ENCODE data around the gene CDC6. TPM values are rescaled to one million over a fixed set of nuclear protein-coding genes. Genes with fewer than 3 reads are reported as not detected.

Gene CDC6
- total RNA-seq, 1 experiment from 2014 or later = 31.1 TPM

DNA sequence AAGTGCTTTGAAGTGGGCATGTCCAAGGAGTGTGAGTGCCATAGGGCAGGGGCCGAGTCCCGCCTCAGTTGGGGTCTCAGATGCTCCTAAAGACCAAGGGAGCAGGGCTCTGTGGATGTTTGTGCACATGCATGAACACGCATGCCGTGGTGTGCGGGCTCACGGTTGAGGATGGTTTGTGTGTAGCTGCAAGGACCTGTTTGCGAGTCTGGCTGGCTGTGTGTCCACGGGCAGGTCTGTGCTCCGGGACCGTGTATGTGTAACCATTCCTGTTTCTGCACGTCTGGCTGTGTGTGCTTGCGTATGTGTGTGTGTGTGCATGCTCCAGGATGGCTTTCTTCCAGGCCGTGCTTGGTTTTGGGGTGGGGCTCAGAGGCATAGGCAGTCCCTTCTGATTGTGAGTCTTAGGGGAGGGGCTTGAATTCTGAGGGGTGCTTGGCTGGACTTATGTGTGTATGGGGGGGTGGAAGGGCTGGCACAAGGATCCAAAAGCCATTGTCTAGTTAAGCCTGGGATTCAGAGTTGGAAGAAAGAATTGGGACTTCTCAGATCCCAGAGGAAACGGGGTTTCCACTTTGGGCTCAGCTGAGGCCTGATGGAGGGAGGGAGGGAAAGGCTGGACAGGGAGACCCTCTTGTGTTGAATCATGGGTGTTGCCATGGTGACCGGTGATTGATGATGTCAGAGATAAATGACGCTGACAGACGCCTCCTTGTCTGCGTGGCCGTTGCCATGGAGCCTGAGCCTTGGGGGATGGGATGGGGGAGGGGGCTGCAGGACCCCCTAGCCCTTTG lies 62.4 kb downstream of the CDC6 start:
- DNase-seq = no peak
- H3K36me3 ChIP-seq = peaks cover 56% of the 10 kb centered on the region
- no peaks in the 10 kb centered on the region for H3K9me3 ChIP-seq
- no peaks in the 10 kb centered on the region for H3K27me3 ChIP-seq
- no peak overlapping the region for H3K4me3 ChIP-seq

- no peak for DNase-seq
- H3K27me3 ChIP-seq = no peaks in the 10 kb centered on the region
- no peaks in the 10 kb centered on the region for H3K9me3 ChIP-seq
- H3K4me3 ChIP-seq = no peak overlapping the region
- H3K36me3 ChIP-seq = peaks cover 63% of the 10 kb centered on the region
Measured at GRCh38 chr17:40350689-40351358, 63.1 kb downstream of the CDC6 start.

DNA sequence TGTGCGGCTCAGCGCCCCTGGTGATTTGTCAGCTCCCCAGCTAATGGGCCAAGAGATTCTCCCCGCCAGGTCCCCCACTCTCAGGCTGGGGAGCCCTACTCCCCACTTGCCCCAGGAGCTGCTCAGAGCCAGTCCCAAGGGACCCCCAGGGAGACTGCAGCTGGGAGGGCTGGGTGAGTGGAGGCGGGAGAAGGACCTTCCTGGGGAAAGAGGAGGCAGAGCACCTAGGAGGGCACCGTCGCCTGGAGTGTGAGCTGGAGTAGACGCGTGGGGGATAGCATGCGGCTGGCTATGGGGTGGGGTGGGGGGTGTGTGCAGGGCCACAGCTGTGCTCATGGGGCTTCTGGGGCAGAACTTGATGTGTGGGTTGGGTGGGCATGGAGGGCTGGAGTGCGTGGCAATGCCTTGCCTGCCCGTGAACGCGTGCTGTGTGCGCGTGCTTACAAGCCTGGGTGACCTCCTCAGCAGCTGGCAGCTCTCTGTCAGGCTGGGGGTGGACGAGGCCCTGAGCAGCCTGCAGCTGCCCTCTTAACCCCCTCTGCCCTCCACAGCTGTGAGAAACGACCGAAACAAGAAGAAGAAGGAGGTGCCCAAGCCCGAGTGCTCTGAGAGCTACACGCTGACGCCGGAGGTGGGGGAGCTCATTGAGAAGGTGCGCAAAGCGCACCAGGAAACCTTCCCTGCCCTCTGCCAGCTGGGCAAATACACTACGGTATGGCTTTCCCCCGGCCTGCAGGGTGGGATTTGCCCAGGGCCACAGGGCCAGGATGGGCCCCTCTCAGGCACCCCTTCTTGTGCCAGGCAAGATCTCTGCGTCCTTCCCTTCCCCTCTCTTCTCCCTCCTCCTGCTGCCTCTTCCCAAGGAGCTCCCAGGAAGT lies 63.9 kb downstream of the CDC6 start:
- Histone ChIP-seq H3K36me3 (peaks cover 66% of the 10 kb centered on the region), H3K9me3 (no peaks in the 10 kb centered on the region), H3K4me3 (no peak overlapping the region), H3K27me3 (no peaks in the 10 kb centered on the region)
- DNase-seq = no peak

DNA sequence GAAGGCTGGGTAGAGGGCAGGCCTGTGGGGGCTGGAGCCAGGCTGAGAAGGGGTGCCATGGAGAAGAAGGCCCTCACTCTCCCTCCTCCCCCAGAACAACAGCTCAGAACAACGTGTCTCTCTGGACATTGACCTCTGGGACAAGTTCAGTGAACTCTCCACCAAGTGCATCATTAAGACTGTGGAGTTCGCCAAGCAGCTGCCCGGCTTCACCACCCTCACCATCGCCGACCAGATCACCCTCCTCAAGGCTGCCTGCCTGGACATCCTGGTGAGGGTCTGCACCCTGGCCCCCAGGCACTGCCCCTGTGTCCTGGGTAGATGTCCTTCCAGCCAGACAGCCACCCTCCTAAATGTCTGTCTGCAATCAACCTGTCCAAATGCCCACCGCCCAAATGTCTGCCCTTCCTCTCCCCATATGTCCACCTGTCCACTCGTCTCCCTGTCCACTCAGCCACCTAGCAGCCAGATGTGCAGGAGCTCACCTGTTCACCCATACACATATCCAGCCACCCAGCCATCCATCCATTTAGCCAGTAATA lies 64.6 kb downstream of the CDC6 start:
- Histone ChIP-seq H3K9me3 (no peaks in the 10 kb centered on the region), H3K36me3 (peaks cover 66% of the 10 kb centered on the region), H3K27me3 (no peaks in the 10 kb centered on the region), H3K4me3 (no peak overlapping the region)
- no peak for DNase-seq

- no peaks in the 10 kb centered on the region for H3K27me3 ChIP-seq
- no peaks in the 10 kb centered on the region for H3K9me3 ChIP-seq
- DNase-seq = no peak
- H3K36me3 ChIP-seq = peaks cover 66% of the 10 kb centered on the region
- no peak overlapping the region for H3K4me3 ChIP-seq
Measured at GRCh38 chr17:40352779-40353394, 65.2 kb downstream of the CDC6 start.

Other genes with a start within 250 kb of the CDC6 start
- gene MED24, start 233.5 kb upstream of the CDC6 start, total RNA-seq (2014; rRNA removed; shearing (Covaris generic); ENCODE audit: low replicate concordance) = 83.1 and 96.3 TPM in 2 replicates
- gene THRA, start 224.9 kb upstream of the CDC6 start, total RNA-seq (2014; rRNA removed; shearing (Covaris generic); ENCODE audit: low replicate concordance) = 11.5 and 18.1 TPM in 2 replicates
- 0.07 and 1.3 TPM in 2 replicates for gene NR1D1, start 187.3 kb upstream of the CDC6 start, total RNA-seq (2014; rRNA removed; shearing (Covaris generic); ENCODE audit: low replicate concordance)
- gene MSL1, start 165.9 kb upstream of the CDC6 start, total RNA-seq (2014; rRNA removed; shearing (Covaris generic); ENCODE audit: low replicate concordance) = 44.9 and 53.4 TPM in 2 replicates
- 50.2 and 63.6 TPM in 2 replicates for gene CASC3, start 147.3 kb upstream of the CDC6 start, total RNA-seq (2014; rRNA removed; shearing (Covaris generic); ENCODE audit: low replicate concordance)
- 0.27 and 2.0 TPM in 2 replicates for gene RAPGEFL1, start 110.4 kb upstream of the CDC6 start, total RNA-seq (2014; rRNA removed; shearing (Covaris generic); ENCODE audit: low replicate concordance)
- 5.5 and 7.4 TPM in 2 replicates for gene WIPF2, start 68.6 kb upstream of the CDC6 start, total RNA-seq (2014; rRNA removed; shearing (Covaris generic); ENCODE audit: low replicate concordance)
- gene RARA, start 21.3 kb downstream of the CDC6 start, total RNA-seq (2014; rRNA removed; shearing (Covaris generic); ENCODE audit: low replicate concordance) = 8.9 and 11.2 TPM in 2 replicates
- gene GJD3, start 76.9 kb downstream of the CDC6 start, total RNA-seq (2014; rRNA removed; shearing (Covaris generic); ENCODE audit: low replicate concordance) = not detected in 2 replicates
- gene TOP2A, start 130.0 kb downstream of the CDC6 start, total RNA-seq (2014; rRNA removed; shearing (Covaris generic); ENCODE audit: low replicate concordance) = 138 and 187 TPM in 2 replicates
- 7.9 and 12.4 TPM in 2 replicates for gene IGFBP4, start 155.6 kb downstream of the CDC6 start, total RNA-seq (2014; rRNA removed; shearing (Covaris generic); ENCODE audit: low replicate concordance)
- not detected in 2 replicates for gene TNS4, start 213.7 kb downstream of the CDC6 start, total RNA-seq (2014; rRNA removed; shearing (Covaris generic); ENCODE audit: low replicate concordance)